Measurements from ENCODE around the gene CDC37.

The CDC37 gene

GRCh38 chr19:10431254-10431942 lies 28.1 kb upstream of the CDC37 start:
- Histone ChIP-seq H2AFZ (peak overlapping the region; percentile 82), H3K27me3 (ENCODE audit: control insufficient read depth, insufficient read depth, low read length) (no peaks in the 10 kb centered on the region), H3K36me3 (ENCODE audit: control insufficient read depth, insufficient read depth, low read length) (no peaks in the 10 kb centered on the region), H3K4me2 (ENCODE audit: low read length) (peak overlapping the region; percentile 88), H3K79me2 (peaks cover 15% of the 10 kb centered on the region), H3K9me3 (ENCODE audit: control insufficient read depth, low read length) (no peaks in the 10 kb centered on the region), H3K27ac (peak overlapping the region; percentile 19), H3K9ac (no peak overlapping the region), H3K4me3 (ENCODE audit: low read depth, low read length) (peak overlapping the region; percentile 77), H3K4me1 (peaks cover 17% of the 10 kb centered on the region)
- TF ChIP-seq, protein P1, sequence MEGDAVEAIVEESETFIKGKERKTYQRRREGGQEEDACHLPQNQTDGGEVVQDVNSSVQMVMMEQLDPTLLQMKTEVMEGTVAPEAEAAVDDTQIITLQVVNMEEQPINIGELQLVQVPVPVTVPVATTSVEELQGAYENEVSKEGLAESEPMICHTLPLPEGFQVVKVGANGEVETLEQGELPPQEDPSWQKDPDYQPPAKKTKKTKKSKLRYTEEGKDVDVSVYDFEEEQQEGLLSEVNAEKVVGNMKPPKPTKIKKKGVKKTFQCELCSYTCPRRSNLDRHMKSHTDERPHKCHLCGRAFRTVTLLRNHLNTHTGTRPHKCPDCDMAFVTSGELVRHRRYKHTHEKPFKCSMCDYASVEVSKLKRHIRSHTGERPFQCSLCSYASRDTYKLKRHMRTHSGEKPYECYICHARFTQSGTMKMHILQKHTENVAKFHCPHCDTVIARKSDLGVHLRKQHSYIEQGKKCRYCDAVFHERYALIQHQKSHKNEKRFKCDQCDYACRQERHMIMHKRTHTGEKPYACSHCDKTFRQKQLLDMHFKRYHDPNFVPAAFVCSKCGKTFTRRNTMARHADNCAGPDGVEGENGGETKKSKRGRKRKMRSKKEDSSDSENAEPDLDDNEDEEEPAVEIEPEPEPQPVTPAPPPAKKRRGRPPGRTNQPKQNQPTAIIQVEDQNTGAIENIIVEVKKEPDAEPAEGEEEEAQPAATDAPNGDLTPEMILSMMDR (IDR thresholded peaks at IDR 0.05): peak; percentile 4

DNA sequence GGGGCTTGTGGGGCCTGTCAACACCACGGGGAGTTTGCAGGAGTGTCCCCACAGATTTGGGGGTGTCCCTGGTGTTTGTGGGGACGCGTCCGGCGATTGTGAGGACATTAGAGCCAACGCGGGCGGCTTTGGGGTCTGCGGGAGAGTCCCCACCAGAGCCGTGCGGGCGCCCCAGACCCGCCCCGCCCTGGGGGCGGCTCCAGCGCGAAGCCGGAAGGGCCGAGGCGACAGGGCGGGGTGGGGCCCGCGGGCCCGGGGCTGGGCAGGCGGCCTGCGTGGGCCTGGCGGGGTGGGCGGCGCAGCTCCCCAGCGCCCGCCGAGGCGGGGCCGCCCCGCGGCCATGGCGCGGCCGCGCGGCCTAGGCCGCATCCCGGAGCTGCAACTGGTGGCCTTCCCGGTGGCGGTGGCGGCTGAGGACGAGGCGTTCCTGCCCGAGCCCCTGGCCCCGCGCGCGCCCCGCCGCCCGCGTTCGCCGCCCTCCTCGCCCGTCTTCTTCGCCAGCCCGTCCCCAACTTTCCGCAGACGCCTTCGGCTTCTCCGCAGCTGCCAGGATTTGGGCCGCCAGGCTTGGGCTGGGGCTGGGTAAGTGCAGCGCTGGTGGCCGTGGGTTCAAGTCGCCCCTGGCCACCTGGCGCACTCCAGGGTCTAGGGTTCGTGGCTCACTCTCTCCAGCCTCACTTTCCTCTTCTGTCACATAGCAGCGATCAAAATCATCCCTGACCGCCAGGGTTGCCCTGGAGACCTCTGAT lies 27.3 kb upstream of the CDC37 start:
- Histone ChIP-seq H2AFZ (peak overlapping the region; percentile 93), H3K9ac (no peak overlapping the region), H3K4me2 (ENCODE audit: low read length) (peak overlapping the region; percentile 88), H3K4me1 (peaks cover 17% of the 10 kb centered on the region), H3K27me3 (ENCODE audit: control insufficient read depth, insufficient read depth, low read length) (no peaks in the 10 kb centered on the region), H3K4me3 (ENCODE audit: low read depth, low read length) (peak overlapping the region; percentile 77), H3K27ac (no peak overlapping the region), H3K9me3 (ENCODE audit: control insufficient read depth, low read length) (no peaks in the 10 kb centered on the region), H3K79me2 (peaks cover 15% of the 10 kb centered on the region), H3K36me3 (ENCODE audit: control insufficient read depth, insufficient read depth, low read length) (no peaks in the 10 kb centered on the region)
- TF ChIP-seq, protein P1 (IDR thresholded peaks at IDR 0.05): no peak

GRCh38 chr19:10428996-10429381 lies 25.6 kb upstream of the CDC37 start:
- Histone ChIP-seq H3K36me3 (ENCODE audit: control insufficient read depth, insufficient read depth, low read length) (no peaks in the 10 kb centered on the region), H3K9me3 (ENCODE audit: control insufficient read depth, low read length) (no peaks in the 10 kb centered on the region), H3K4me1 (peaks cover 17% of the 10 kb centered on the region), H3K4me3 (ENCODE audit: low read depth, low read length) (no peak overlapping the region), H2AFZ (no peak overlapping the region), H3K4me2 (ENCODE audit: low read length) (no peak overlapping the region), H3K27me3 (ENCODE audit: control insufficient read depth, insufficient read depth, low read length) (no peaks in the 10 kb centered on the region), H3K79me2 (peaks cover 7% of the 10 kb centered on the region), H3K27ac (no peak overlapping the region), H3K9ac (no peak overlapping the region)
- TF ChIP-seq, protein P1 (IDR thresholded peaks at IDR 0.05): no peak

DNA sequence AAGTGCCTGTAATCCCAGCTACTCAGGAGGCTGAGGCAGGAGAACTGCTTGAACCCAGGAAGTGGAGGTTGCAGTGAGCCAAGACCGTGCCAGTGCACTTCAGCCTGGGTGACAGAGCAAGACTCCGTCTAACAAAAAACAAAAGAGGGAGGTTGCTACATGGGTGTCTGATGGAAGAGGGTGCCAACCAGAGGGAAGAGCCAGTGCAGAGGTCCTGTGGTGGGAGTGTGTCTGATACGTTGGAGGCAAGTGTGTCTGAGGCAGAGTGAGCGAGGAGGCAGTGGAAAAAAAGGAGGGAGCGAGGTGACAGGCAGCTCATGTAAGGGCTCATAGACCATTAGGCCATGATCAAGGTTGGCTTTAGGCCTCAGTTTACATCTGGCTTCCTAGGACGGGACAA lies 23.8 kb upstream of the CDC37 start:
- Histone ChIP-seq H3K36me3 (ENCODE audit: control insufficient read depth, insufficient read depth, low read length) (no peaks in the 10 kb centered on the region), H3K4me1 (peaks cover 6% of the 10 kb centered on the region), H3K9me3 (ENCODE audit: control insufficient read depth, low read length) (no peaks in the 10 kb centered on the region), H3K27ac (no peak overlapping the region), H3K27me3 (ENCODE audit: control insufficient read depth, insufficient read depth, low read length) (no peaks in the 10 kb centered on the region), H3K79me2 (no peaks in the 10 kb centered on the region), H3K4me3 (ENCODE audit: low read depth, low read length) (no peak overlapping the region), H3K9ac (no peak overlapping the region), H2AFZ (no peak overlapping the region), H3K4me2 (ENCODE audit: low read length) (no peak overlapping the region)
- TF ChIP-seq, protein P1 (IDR thresholded peaks at IDR 0.05): no peak
